A673 (cell line): ENCODE measurements around the gene CPXM2.

Experiments used
- EZH2 ChIP-seq: fragments of 200-600 bp; sonication (generic); IDR thresholded peaks from 2 replicates; pipeline ENCODE4 v1.6.1; 2017; ENCODE audit warnings: borderline replicate concordance, low read depth, mild to moderate bottlenecking, mixed read lengths, antibody characterized with exemption, low read length; ENCODE audit not compliant: poor library complexity, severe bottlenecking
- TF ChIP-seq, protein P1 (sequence below): fragments of 300-800, 200-600 bp; sonication (generic); conservative IDR thresholded peaks from 2 replicates; pipeline ENCODE4 v1.5.1; 2017; ENCODE audit warnings: low read depth, mild to moderate bottlenecking, antibody characterized with exemption, low read length, moderate library complexity, mixed read lengths

DNA sequence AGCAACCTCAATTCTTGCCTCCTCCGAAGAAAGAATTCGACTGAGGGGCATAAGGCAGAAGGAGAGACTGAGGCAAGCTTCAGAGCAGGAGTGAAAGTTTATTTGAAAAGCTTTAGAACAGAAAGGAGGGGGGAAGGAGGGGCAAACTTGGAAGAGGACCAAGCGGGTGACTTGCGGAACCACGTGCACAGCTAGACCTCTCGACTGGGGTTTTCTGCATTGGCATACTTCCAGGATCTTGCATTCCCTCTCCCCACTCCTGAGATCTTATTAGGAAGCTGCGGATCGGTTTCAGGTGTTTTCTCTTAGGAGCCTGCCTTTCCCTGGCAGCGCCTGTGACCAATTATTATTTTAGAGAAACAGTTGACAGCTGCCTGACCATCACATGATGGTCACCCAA is 20.3 kb upstream of the CPXM2 start:
- TF ChIP-seq, protein P1, sequence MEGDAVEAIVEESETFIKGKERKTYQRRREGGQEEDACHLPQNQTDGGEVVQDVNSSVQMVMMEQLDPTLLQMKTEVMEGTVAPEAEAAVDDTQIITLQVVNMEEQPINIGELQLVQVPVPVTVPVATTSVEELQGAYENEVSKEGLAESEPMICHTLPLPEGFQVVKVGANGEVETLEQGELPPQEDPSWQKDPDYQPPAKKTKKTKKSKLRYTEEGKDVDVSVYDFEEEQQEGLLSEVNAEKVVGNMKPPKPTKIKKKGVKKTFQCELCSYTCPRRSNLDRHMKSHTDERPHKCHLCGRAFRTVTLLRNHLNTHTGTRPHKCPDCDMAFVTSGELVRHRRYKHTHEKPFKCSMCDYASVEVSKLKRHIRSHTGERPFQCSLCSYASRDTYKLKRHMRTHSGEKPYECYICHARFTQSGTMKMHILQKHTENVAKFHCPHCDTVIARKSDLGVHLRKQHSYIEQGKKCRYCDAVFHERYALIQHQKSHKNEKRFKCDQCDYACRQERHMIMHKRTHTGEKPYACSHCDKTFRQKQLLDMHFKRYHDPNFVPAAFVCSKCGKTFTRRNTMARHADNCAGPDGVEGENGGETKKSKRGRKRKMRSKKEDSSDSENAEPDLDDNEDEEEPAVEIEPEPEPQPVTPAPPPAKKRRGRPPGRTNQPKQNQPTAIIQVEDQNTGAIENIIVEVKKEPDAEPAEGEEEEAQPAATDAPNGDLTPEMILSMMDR, result no peak
- TF ChIP-seq EZH2, result no peak
